Thoracic aorta (tissue), 2 donors: Measurements from ENCODE around the gene TTLL5. TPM values are rescaled to one million over a fixed set of nuclear protein-coding genes. Genes with fewer than 3 reads are reported as not detected.
A peak's percentile ranks its signal among the peaks of the same experiment; 100 is the strongest.

Source experiments
- ATAC-seq: fragments of 150-250 bp; one replicate; pipeline ENCODE4 v1.8.0; 2017; ENCODE audit warnings: low read depth; ENCODE audit not compliant: insufficient number of reproducible peaks, low FRiP score
- DNase-seq: peaks from one replicate; pipeline ENCODE4 v3.0.0-alpha.2; 2020; ENCODE audit warnings: low spot score
- H3K27ac ChIP-seq, 2 donors: fragments of 200-600 bp; sonication (generic); 1 replicate in 1 of 2; 2 replicates in 1 of 2; pipeline ENCODE4 v1.5.1; 2016; ENCODE audit warnings: mild to moderate bottlenecking in 2 of 2, moderate library complexity in 2 of 2
- H3K27me3 ChIP-seq: fragments of 200-600 bp; sonication (generic); replicated peaks from 2 replicates; pipeline ENCODE4 v1.6.0; 2016; ENCODE audit warnings: mild to moderate bottlenecking; ENCODE audit not compliant: insufficient read depth
- H3K36me3 ChIP-seq: fragments of 200-600 bp; sonication (generic); one replicate; pipeline ENCODE4 v1.5.1; 2016
- H3K4me1 ChIP-seq, 2 donors: fragments of 200-600 bp; sonication (generic); 1 replicate in 1 of 2; 2 replicates in 1 of 2; pipeline versions ENCODE4 v1.5.1 to v1.6.0; 2016; ENCODE audit warnings: low read depth in 2 of 2, mild to moderate bottlenecking in 1 of 2; ENCODE audit not compliant: control insufficient read depth in 1 of 2
- H3K4me3 ChIP-seq: fragments of 200-600 bp; sonication (generic); 2 replicates; pipeline ENCODE4 v1.5.1; 2016; ENCODE audit warnings: mild to moderate bottlenecking
- H3K9me3 ChIP-seq: fragments of 200-600 bp; sonication (generic); 2 replicates; pipeline ENCODE4 v1.5.1; 2016
- total RNA-seq, 2 donors: library from RNA; depleted of rRNA; stranded (reverse); fragments of >200 nt; gene quantifications; one replicate each; pipeline versions ENCODE4 v1.1.0 to v1.2.3, GENCODE V29; 2016
- TF ChIP-seq, protein P1 (sequence below): fragments of 200-600 bp; sonication (generic); IDR thresholded peaks from one replicate; pipeline ENCODE4 v1.5.1; 2019; ENCODE audit warnings: antibody characterized with exemption

The TTLL5 gene
- total RNA-seq, 2 donors from 2014 or later, result 34.7 to 47.9 TPM

DNA sequence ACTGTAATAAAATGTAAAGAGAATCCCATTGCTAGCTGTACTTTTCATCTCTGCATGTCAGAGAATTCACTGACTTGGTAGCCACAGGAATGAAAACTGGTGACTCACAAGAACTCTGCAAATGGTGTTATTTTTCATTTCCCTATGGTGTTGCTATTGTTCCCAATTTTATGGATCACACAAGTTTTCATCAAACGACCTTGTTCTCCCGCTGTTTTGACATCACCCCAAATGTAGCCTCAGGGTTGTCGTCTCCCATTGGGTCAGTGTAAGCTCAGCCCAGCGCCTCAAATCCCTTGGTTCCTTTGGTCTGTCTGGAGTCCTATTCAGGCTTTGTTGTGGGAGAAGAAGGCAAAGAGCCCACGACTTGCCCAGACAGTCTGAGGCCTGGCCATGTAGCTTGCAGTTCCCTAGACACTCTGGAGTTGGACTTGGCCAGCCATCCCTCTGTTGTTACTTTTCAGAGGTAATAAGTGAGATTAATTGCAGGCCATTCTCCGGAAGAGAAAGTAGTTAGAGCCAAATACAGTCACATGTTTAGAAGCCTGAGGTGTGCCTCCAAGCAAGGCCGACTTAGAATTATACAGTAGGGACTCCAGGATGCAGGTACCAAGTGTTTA is 161.6 kb downstream of the TTLL5 start:
- no peak for DNase-seq

GRCh38 chr14:75823334-75823733 is 162.3 kb downstream of the TTLL5 start:
- Histone ChIP-seq H3K36me3 (no peaks in the 10 kb centered on the region), H3K27ac (peak overlapping the region; percentile 88), H3K27me3 (no peaks in the 10 kb centered on the region), H3K4me3 (no peak overlapping the region), H3K4me1 (peaks cover 23 to 48% of the 10 kb centered on the region in 2 donors), H3K9me3 (no peaks in the 10 kb centered on the region)
- DNase-seq (no peak), ATAC-seq (peak; percentile 52)
- TF ChIP-seq, protein P1, sequence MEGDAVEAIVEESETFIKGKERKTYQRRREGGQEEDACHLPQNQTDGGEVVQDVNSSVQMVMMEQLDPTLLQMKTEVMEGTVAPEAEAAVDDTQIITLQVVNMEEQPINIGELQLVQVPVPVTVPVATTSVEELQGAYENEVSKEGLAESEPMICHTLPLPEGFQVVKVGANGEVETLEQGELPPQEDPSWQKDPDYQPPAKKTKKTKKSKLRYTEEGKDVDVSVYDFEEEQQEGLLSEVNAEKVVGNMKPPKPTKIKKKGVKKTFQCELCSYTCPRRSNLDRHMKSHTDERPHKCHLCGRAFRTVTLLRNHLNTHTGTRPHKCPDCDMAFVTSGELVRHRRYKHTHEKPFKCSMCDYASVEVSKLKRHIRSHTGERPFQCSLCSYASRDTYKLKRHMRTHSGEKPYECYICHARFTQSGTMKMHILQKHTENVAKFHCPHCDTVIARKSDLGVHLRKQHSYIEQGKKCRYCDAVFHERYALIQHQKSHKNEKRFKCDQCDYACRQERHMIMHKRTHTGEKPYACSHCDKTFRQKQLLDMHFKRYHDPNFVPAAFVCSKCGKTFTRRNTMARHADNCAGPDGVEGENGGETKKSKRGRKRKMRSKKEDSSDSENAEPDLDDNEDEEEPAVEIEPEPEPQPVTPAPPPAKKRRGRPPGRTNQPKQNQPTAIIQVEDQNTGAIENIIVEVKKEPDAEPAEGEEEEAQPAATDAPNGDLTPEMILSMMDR, result no peak

More for the DNA sequence above, 161.6 kb downstream of the TTLL5 start:
- H3K4me3 ChIP-seq, result no peak overlapping the region
- TF ChIP-seq, protein P1, result no peak
- H3K27ac ChIP-seq, result peak overlapping the region; percentile 88
- peaks cover 23 to 48% of the 10 kb centered on the region in 2 donors for H3K4me1 ChIP-seq
- no peaks in the 10 kb centered on the region for H3K9me3 ChIP-seq
- H3K27me3 ChIP-seq, result no peaks in the 10 kb centered on the region
- ATAC-seq, result no peak
- no peaks in the 10 kb centered on the region for H3K36me3 ChIP-seq

DNA sequence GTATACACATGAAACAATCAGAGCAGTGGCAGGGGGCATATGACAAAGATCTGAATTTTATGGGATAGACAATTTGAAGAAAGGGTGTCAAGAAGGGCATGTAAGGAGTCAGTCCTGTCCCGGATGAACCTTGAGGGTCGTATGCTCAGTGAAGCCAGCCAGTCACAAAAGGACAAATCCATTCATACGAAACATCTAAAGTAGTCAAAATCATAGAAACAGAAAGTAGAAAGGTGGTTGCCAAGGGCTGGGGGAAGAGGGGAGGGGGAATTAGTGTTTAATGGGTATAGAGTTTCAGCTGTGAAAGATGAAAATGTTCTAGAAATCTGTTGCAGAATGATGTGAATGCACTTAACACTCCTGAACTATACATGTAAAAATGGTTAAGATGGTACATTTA is 163.3 kb downstream of the TTLL5 start:
- Histone ChIP-seq H3K27me3 (no peaks in the 10 kb centered on the region), H3K4me1 (peaks cover 23 to 48% of the 10 kb centered on the region in 2 donors), H3K4me3 (no peak overlapping the region), H3K27ac (peak overlapping the region; percentile 88), H3K9me3 (no peaks in the 10 kb centered on the region), H3K36me3 (no peaks in the 10 kb centered on the region)
- ATAC-seq, result no peak
- TF ChIP-seq, protein P1, result no peak
- no peak for DNase-seq

- Histone ChIP-seq H3K4me3 (peak overlapping the region; percentile 17), H3K36me3 (no peaks in the 10 kb centered on the region), H3K27ac (peak overlapping the region; percentile 88), H3K9me3 (no peaks in the 10 kb centered on the region), H3K4me1 (peaks cover 23 to 48% of the 10 kb centered on the region in 2 donors), H3K27me3 (no peaks in the 10 kb centered on the region)
- ATAC-seq, result no peak
- DNase-seq, result no peak
- TF ChIP-seq, protein P1, result no peak
Measured at GRCh38 chr14:75825147-75825592, 164.1 kb downstream of the TTLL5 start.

DNA sequence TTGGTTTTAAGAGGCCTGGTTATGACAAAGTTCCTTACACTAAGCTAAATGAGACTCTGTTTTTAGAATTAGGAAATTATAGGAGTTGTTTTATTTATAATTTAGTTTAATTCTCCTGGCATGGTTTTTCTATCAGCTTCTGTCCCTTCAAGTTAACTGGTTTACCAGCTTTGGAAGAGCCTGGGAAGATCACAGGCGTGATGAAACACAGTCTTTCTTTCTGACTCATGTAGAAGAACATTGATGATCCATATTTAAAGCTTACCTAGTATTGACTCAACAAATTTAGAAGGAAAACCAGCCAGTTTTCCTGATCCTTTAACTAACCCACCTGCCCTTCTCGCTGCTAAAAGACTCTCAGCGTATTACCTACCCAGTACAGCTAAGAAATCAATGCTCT is 165.6 kb downstream of the TTLL5 start:
- Histone ChIP-seq H3K9me3 (no peaks in the 10 kb centered on the region), H3K4me1 (peaks cover 23 to 56% of the 10 kb centered on the region in 2 donors), H3K4me3 (no peak overlapping the region), H3K27ac (no peak overlapping the region), H3K27me3 (no peaks in the 10 kb centered on the region), H3K36me3 (no peaks in the 10 kb centered on the region)
- DNase-seq (no peak), ATAC-seq (no peak)
- TF ChIP-seq, protein P1, result no peak
